Measurements from ENCODE around the gene PRKN.

PRKN gene

GRCh38 chr6:161674930-161675682 lies 1052.5 kb downstream of the PRKN start:
- H3K4me3 ChIP-seq (ENCODE audit: low read depth, low read length) = no peak overlapping the region
- TF ChIP-seq, protein P1, sequence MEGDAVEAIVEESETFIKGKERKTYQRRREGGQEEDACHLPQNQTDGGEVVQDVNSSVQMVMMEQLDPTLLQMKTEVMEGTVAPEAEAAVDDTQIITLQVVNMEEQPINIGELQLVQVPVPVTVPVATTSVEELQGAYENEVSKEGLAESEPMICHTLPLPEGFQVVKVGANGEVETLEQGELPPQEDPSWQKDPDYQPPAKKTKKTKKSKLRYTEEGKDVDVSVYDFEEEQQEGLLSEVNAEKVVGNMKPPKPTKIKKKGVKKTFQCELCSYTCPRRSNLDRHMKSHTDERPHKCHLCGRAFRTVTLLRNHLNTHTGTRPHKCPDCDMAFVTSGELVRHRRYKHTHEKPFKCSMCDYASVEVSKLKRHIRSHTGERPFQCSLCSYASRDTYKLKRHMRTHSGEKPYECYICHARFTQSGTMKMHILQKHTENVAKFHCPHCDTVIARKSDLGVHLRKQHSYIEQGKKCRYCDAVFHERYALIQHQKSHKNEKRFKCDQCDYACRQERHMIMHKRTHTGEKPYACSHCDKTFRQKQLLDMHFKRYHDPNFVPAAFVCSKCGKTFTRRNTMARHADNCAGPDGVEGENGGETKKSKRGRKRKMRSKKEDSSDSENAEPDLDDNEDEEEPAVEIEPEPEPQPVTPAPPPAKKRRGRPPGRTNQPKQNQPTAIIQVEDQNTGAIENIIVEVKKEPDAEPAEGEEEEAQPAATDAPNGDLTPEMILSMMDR (IDR thresholded peaks at IDR 0.05; ENCODE audit: low read depth, low read length) = no peak

DNA sequence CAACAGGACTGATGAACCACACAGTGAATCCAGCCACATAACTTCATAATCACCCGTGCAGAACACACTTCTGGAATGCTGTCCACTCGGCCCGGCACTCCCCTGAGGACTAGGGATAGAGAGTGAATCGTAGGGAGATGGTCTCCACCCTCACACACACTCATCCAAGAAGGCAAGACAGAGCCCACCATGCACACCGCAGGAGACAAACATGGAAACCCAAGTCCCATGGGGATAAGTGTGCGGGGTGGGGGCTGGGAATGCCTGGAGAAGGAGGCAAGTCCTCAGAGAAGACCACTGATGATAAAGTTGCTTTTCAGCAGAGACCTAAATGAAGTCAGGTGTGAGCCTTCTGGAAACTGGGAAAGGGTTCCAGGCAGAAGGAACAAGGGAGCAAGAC lies 1054.5 kb downstream of the PRKN start:
- TF ChIP-seq, protein P1 (IDR thresholded peaks at IDR 0.05; ENCODE audit: low read depth, low read length) = no peak
- H3K4me3 ChIP-seq (ENCODE audit: low read depth, low read length) = no peak overlapping the region

DNA sequence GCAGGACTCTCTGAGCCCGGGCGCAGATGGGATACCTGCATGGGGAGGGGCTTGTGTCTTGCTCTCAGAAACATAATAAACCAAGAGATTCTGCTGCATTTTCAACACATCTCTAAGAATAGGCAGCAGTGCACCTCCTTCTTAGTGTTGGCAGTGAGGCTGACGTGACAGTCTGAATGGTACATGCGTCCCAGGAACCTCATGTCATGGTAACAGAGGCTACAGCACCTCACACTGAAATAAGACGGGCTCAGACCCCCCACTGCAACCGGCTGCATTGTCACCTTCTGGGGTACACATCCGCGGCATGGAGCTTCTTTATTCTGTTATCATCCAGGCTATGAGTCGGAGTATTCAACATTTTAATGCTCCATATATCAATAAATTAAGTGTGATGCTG lies 1056.4 kb downstream of the PRKN start:
- no peak overlapping the region for H3K4me3 ChIP-seq (ENCODE audit: low read depth, low read length)
- TF ChIP-seq, protein P1 (IDR thresholded peaks at IDR 0.05; ENCODE audit: low read depth, low read length) = no peak

DNA sequence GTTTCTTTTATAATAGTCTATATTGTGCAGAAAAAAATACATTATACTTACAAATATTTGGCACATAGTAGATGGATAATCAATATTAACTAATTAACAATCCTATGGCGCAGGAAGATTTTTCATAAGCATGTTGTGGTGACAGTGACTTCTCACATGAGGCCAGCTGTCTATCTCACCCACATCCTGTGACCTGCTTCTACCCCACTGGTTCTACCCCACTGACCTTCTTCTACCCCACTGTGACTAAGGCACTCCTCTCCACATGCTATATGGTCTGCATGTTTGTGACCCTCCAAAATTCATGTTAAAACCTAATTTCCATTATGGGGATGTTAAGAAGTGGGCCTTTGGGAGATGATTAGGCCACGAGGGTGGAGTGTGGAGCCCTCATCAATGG lies 1058.9 kb downstream of the PRKN start:
- H3K4me3 ChIP-seq (ENCODE audit: low read depth, low read length) = no peak overlapping the region
- TF ChIP-seq, protein P1 (IDR thresholded peaks at IDR 0.05; ENCODE audit: low read depth, low read length) = no peak

- TF ChIP-seq, protein P1 (IDR thresholded peaks at IDR 0.05; ENCODE audit: low read depth, low read length) = no peak
- no peak overlapping the region for H3K4me3 ChIP-seq (ENCODE audit: low read depth, low read length)
Measured at GRCh38 chr6:161667957-161668356, 1059.6 kb downstream of the PRKN start.

GRCh38 chr6:161663682-161664081 lies 1063.9 kb downstream of the PRKN start:
- TF ChIP-seq, protein P1 (IDR thresholded peaks at IDR 0.05; ENCODE audit: low read depth, low read length) = no peak
- no peak overlapping the region for H3K4me3 ChIP-seq (ENCODE audit: low read depth, low read length)

GRCh38 chr6:161660666-161661571 lies 1066.6 kb downstream of the PRKN start:
- TF ChIP-seq, protein P1 (IDR thresholded peaks at IDR 0.05; ENCODE audit: low read depth, low read length) = no peak
- no peak overlapping the region for H3K4me3 ChIP-seq (ENCODE audit: low read depth, low read length)

All from WI38 (cell line).